ENCODE measurements around the gene SPEM3. TPM values are rescaled to one million over a fixed set of nuclear protein-coding genes. Genes with fewer than 3 reads are reported as not detected.
A peak's percentile ranks its signal among the peaks of the same experiment; 100 is the strongest.

Gene SPEM3
- total RNA-seq, 1 donor: not detected

DNA sequence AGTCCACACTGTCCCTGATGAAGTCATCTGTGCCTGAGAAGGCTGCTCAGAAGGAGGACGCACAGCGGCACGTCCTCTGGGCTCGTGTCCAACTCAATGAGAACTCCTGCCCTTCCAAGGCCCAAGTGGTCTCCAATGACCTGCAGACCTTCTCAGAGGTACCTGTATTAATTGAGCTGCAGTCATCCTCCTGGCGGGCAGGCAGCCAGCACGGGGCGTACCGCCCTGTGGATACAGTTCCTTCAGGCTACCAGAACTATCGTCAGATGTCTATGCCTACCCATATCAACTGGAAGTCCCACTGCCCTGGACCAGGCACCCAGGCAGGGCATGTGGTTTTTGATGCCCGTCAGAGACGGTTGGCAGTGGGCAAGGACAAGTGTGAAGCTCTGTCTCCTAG, 3.6 kb downstream of the SPEM3 start:
- TF ChIP-seq, protein P1, sequence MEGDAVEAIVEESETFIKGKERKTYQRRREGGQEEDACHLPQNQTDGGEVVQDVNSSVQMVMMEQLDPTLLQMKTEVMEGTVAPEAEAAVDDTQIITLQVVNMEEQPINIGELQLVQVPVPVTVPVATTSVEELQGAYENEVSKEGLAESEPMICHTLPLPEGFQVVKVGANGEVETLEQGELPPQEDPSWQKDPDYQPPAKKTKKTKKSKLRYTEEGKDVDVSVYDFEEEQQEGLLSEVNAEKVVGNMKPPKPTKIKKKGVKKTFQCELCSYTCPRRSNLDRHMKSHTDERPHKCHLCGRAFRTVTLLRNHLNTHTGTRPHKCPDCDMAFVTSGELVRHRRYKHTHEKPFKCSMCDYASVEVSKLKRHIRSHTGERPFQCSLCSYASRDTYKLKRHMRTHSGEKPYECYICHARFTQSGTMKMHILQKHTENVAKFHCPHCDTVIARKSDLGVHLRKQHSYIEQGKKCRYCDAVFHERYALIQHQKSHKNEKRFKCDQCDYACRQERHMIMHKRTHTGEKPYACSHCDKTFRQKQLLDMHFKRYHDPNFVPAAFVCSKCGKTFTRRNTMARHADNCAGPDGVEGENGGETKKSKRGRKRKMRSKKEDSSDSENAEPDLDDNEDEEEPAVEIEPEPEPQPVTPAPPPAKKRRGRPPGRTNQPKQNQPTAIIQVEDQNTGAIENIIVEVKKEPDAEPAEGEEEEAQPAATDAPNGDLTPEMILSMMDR (IDR thresholded peaks at IDR 0.05; ENCODE audit: extremely low read depth, low read depth, low read length): no peak
- H3K4me2 ChIP-seq (ENCODE audit: insufficient read depth, low read length): no peak overlapping the region
- H3K9me3 ChIP-seq (ENCODE audit: low read depth, low read length): no peaks in the 10 kb centered on the region
- no peaks in the 10 kb centered on the region for H4K20me1 ChIP-seq (ENCODE audit: insufficient read depth, low read length)
- no peaks in the 10 kb centered on the region for H3K79me2 ChIP-seq (ENCODE audit: insufficient read depth, low read length)
- H3K4me1 ChIP-seq (ENCODE audit: insufficient read depth, low read length): peaks cover 12% of the 10 kb centered on the region
- no peak for DNase-seq (ENCODE audit: insufficient read length, low spot score, missing footprints)
- H3K36me3 ChIP-seq (ENCODE audit: insufficient read depth, low read length): no peaks in the 10 kb centered on the region
- no peak overlapping the region for H2AFZ ChIP-seq (ENCODE audit: low read length)
- peaks cover 4% of the 10 kb centered on the region for H3K27me3 ChIP-seq (ENCODE audit: insufficient read depth, low read length)
- H3K4me3 ChIP-seq (ENCODE audit: insufficient read depth, low read length): no peak overlapping the region
- no peak overlapping the region for H3K27ac ChIP-seq (ENCODE audit: low read depth, low read length)

DNA sequence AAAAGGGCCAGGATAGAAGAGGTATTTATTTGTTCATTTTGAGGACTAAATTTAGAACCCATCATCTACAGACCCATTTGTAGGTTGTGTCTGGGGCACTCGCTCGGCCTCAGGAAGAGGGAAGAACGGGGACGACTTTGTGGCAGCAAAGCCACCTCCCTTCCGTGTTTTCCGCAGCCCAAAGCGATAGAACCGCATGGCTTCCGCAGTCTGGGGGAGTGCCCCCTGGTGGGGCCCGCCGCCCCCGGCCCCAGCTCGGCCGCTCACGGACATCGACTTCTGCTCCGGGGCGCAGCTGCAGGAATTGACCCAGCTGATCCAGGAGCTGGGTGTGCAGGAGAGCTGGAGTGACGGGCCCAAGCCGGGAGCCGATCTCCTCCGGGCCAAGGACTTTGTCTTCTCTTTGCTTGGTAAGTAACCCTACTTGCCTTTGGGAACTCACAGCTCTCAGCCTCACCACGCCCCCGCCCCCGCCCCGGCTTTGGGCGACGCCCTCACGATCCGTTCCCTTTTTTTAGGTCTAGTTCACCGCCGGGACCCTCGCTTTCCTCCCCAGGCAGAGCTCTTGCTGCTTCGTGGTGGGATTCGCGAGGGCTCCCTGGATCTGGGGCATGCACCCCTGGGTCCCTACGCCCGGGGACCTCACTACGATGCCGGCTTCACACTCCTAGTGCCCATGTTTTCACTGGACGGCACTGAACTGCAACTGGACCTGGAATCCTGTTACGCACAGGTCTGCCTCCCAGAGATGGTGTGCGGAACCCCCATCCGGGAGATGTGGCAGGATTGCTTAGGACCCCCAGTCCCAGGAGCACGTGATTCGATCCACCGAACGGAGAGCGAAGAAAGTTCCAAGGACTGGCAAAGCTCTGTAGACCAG, 7.3 kb downstream of the SPEM3 start:
- peak overlapping the region; percentile 73 for H2AFZ ChIP-seq (ENCODE audit: low read length)
- peak overlapping the region; percentile 68 for H3K4me3 ChIP-seq (ENCODE audit: insufficient read depth, low read length)
- H3K36me3 ChIP-seq (ENCODE audit: insufficient read depth, low read length): no peaks in the 10 kb centered on the region
- H3K27me3 ChIP-seq (ENCODE audit: insufficient read depth, low read length): peaks cover 39% of the 10 kb centered on the region
- H3K9me3 ChIP-seq (ENCODE audit: low read depth, low read length): no peaks in the 10 kb centered on the region
- H3K27ac ChIP-seq (ENCODE audit: low read depth, low read length): no peak overlapping the region
- DNase-seq (ENCODE audit: insufficient read length, low spot score, missing footprints): peak; percentile 94
- TF ChIP-seq, protein P1 (IDR thresholded peaks at IDR 0.05; ENCODE audit: extremely low read depth, low read depth, low read length): no peak
- H4K20me1 ChIP-seq (ENCODE audit: insufficient read depth, low read length): no peaks in the 10 kb centered on the region
- peaks cover 23% of the 10 kb centered on the region for H3K4me1 ChIP-seq (ENCODE audit: insufficient read depth, low read length)
- no peaks in the 10 kb centered on the region for H3K79me2 ChIP-seq (ENCODE audit: insufficient read depth, low read length)
- peak overlapping the region; percentile 85 for H3K4me2 ChIP-seq (ENCODE audit: insufficient read depth, low read length)

DNA sequence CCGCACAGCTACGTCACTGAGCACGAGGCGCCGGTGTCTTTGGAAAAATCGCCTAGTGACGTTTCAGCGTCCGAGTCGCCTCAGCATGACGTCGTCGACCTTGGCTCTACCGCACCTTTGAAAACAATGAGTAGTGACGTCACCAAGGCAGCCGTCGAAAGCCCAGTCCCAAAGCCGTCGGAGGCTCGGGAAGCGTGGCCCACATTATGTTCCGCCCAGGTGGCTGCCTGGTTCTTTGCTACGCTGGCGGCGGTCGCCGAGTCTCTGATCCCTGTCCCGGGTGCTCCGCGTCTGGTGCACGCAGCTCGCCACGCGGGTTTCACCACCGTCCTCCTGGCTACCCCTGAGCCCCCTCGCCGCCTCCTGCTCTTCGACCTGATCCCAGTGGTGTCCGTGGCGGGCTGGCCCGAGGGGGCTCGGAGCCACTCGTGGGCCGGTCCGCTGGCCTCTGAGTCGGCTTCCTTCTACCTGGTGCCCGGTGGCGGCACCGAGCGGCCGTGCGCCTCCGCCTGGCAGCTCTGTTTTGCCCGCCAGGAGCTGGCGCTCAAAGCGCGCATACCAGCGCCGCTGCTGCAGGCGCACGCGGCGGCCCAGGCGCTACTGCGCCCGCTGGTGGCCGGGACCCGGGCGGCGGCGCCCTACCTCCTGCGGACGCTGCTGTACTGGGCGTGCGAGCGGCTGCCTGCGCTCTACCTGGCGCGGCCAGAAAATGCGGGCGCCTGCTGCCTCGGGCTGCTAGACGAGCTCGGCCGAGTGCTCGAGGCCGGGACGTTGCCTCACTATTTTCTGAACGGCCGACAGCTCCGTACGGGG, 8.1 kb downstream of the SPEM3 start:
- Histone ChIP-seq H3K27ac (ENCODE audit: low read depth, low read length) (no peak overlapping the region), H3K27me3 (ENCODE audit: insufficient read depth, low read length) (peaks cover 40% of the 10 kb centered on the region), H3K79me2 (ENCODE audit: insufficient read depth, low read length) (no peaks in the 10 kb centered on the region), H3K4me2 (ENCODE audit: insufficient read depth, low read length) (peak overlapping the region; percentile 85), H3K9me3 (ENCODE audit: low read depth, low read length) (no peaks in the 10 kb centered on the region), H3K4me1 (ENCODE audit: insufficient read depth, low read length) (peaks cover 26% of the 10 kb centered on the region), H4K20me1 (ENCODE audit: insufficient read depth, low read length) (no peaks in the 10 kb centered on the region), H2AFZ (ENCODE audit: low read length) (peak overlapping the region; percentile 73), H3K36me3 (ENCODE audit: insufficient read depth, low read length) (no peaks in the 10 kb centered on the region), H3K4me3 (ENCODE audit: insufficient read depth, low read length) (peak overlapping the region; percentile 58)
- DNase-seq (ENCODE audit: insufficient read length, low spot score, missing footprints): peak; percentile 98
- TF ChIP-seq, protein P1 (IDR thresholded peaks at IDR 0.05; ENCODE audit: extremely low read depth, low read depth, low read length): peak; percentile 60
